ENCODE data around the gene TNRC6A.
"Not testable (repeated sequence)": the region's sequence is repeated elsewhere in the genome, so short reads cannot be mapped to it uniquely, and the experiment has no call there.

The TNRC6A gene

GRCh38 chr16:24761526-24761925 lies 32.1 kb downstream of the TNRC6A start:
- no peak for DNase-seq

- no peak for DNase-seq
These were observed 35.5 kb downstream of the TNRC6A start for GRCh38 chr16:24764916-24765315.

DNA sequence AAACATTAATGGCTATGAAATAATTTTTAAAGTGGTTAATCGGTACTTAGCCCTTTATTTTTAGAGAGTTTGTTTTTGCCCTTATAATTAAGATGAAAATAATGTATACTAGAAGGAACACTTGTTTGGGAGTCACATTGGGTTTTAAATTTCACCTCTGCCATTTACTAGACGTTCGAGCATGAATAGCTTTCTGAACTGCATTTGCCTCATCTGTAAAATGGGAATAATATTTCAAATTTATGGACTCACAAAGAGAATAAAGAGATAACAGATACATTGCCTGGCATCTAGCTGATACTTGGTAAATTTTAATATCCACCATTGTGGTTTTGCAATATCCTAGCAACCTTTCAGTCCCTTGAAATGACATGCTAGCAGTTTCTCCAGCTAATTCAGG lies 36.6 kb downstream of the TNRC6A start:
- DNase-seq = no peak

DNA sequence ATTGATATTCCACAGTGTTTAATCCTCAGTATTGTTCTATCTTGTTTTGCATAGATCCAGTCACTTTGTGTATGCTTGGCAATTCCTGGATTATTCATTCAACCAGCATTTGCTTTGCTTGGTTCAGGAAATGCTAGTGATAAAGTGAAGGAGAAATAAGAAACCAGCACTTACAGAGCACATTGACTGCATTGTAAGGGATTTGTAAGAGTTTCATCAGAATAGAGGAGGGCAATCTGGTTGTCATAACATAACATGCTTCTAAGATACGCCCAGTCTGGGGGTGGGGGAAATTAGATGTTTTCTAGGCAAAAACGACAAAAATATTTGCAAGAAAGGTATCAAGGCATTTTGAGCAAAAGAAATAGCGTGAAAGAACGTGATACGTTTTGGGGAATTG lies 40.4 kb downstream of the TNRC6A start:
- no peak for DNase-seq

DNA sequence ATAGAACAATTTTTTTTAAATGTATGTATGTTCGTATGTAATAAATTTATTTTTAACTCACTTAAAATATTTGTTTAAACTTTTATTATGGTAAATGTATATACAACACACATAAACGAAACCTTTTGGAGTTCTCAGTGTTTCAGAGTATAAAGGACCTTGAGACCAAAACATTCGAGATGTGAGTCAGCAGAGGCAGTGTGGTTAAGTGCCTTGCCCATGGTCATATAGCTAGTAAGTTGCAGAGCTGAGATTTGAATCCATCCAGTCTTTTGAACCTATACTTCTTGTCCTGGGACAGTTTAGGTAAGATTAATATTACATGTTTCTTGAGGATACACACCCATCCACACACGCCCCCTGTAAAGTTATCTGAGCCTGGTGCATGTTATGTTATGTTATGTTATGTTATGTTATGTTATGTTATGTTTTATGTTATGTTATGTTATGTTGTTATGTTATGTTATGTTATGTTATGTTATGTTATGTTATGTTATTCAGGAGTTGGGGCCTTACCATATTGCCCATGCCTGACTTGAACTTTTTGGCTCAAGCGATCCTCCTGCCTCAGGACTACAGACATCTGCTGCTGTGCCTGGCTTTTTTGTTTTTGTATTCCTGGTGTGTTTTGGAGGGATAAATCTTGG lies 41.8 kb downstream of the TNRC6A start:
- no peak for DNase-seq

DNA sequence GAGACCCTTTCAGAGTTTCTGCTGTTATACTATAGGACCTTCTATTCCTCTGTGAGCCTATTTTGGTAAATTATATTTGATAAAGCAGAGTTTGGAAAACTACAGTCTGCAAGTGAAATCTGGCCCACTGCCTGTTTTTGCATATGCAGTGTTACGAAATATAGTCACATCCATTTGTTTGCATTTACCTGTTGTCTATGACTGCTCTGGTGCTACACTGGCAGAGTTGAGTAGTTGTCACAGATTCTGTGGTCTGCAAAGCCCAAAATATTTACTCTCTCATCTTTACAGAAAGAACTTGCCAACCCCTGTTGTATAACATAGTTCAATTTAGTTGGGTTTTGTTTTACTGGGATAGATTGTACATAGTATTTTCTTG lies 42.3 kb downstream of the TNRC6A start:
- no peak for DNase-seq

DNA sequence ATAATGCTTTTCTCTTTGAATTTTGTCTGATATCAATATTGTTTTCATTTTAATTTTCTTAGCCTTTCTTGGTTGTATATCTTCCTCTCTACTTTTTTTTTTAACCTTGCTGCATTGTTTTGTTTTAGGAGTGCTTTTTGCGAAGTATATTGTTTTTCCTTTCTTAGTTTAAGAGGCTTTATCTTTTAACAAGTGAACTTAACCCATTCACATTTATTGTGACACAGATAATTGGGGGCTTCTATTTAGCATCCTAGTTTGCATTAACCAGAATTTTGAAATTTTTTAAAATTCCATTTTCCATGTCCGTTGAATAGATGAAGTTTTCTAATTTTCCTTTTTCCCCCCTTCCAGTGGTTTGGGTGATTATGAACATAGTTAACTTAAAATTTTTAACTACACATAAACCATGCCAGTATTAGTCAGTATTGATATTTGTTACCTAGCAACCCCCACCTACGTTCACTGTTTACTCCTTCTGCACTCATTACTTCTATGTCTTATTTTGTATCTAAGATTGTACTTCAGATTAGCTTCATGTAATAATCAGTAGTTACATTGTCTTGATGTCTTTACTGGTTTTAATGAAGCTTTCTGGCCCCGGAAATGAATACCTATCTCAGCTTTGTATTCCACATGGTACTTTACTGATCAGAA lies 44.4 kb downstream of the TNRC6A start:
- DNase-seq = no peak

GRCh38 chr16:24774510-24774909 lies 45.1 kb downstream of the TNRC6A start:
- DNase-seq = no peak

DNA sequence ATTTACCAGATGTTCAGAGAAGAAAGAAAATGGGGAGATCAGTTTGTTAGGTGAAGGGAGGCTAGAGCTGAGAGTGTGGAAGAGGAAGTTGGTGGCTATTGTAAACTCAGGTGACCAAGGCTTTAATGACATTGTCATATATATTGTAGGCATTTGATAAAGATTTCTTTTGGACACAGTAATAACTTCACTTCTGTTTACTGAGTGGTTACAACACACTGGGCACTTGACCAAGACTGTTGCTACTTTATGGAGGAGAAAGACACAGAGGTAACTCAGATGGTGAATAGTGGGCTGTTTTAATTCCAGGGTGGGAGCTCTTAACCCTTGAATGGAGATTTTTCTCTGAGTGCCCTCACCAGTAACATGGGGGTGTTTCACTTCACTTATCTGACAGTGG lies 46.0 kb downstream of the TNRC6A start:
- no peak for DNase-seq

- DNase-seq = no peak
These were observed 47.2 kb downstream of the TNRC6A start for GRCh38 chr16:24776501-24777220.

- no peak for DNase-seq
These were observed 49.2 kb downstream of the TNRC6A start for GRCh38 chr16:24778671-24779070.

GRCh38 chr16:24781256-24781655 lies 51.8 kb downstream of the TNRC6A start:
- DNase-seq = no peak

DNA sequence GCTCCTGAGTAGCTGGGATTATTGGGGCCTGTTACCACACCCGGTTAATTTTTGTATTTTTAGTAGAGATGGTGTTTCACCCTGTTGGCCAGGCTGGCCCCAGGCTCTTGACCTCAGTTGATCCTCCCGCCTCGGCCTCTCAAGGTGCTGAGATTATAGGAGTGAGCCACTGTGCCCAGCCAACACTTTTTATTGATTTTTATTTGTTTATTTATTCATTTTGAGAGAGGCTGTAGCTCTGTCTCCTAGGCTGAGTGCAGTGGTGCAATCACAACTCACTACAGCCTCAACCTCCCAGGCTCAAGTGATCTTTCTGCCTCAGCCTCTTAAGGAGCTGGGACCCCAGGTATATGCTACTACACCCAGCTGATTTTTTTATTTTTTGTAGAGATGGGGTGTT lies 54.7 kb downstream of the TNRC6A start:
- DNase-seq = no peak

DNA sequence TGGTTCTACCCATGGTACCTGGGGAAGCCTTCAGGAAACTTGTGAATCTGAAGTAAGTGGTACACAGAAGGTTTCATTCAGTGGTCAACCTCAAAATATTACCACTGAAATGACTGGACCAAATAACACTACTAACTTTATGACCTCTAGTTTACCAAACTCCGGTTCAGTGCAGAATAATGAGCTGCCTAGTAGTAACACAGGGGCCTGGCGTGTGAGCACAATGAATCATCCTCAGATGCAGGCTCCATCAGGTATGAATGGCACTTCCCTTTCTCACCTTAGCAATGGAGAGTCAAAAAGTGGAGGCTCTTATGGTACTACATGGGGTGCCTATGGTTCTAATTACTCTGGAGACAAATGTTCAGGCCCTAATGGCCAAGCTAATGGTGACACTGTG lies 60.4 kb downstream of the TNRC6A start:
- no peak for DNase-seq

GRCh38 chr16:24800586-24800985 lies 71.1 kb downstream of the TNRC6A start:
- no peak for DNase-seq

GRCh38 chr16:24801761-24802302 lies 72.4 kb downstream of the TNRC6A start:
- no peak for DNase-seq

GRCh38 chr16:24805484-24805883 lies 76.0 kb downstream of the TNRC6A start:
- no peak for DNase-seq

- DNase-seq = no peak
These were observed 77.8 kb downstream of the TNRC6A start for GRCh38 chr16:24807301-24807700.

DNA sequence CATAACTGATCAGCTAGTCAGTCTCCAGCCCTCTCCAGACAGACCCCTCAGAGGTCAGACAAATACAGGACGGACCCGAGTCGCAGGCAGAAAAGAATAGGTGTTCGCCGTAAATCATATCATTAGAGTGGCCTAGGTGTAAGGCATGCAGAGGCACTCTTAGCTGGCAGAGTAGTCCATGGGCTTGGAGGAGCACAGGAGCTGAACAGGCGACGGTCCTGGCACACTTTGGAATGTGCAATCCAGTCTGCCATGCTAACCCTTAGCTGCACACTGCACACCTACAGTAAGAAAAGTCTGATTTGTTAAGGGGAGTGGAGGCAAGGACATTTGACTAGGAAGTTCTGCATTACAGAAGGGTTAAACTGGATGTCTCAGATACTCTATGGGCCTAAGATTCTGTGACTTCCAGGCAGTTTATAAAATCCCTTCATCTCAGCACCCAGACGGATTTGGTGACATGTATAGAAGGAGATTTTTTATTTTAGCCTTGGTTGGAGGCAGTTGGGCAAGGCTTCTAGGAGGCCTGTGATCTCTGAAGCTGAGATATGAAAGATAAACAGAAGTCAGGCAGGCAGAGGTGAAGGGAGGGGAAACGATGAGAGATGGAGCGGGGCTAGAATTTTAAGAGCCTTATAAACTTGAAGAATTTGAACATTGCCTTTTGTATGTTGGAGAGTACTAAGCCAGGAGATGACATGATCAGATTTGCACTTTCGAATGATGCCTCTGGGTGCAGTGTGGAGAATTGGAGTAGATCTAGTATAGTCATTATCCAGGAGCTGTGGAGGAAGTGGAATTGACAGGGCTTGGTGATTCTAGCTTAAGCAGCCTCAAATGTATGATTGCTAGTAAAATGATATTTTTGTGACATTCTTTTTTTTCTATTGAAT lies 81.7 kb downstream of the TNRC6A start:
- DNase-seq = no peak

DNA sequence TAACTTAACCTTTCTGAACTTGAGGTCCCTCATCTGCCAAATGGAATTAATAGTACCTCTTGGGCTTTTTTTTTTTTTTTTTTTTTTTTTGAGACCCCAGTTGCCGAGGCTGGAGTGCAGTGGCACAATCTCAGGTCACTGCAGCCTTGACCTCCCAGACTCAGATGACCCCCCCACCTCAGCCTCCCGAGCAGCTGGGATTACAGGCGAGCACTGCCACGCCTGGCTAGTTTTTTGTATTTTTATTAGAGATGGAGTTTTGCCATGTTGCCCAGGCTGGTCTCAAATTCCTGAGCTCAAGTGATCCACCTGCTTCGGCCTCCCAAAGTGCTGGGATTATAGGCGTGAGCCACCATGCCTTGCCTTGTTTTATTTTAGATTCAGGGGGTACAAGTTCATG lies 83.4 kb downstream of the TNRC6A start:
- not testable (repeated sequence) for DNase-seq

- no peak for DNase-seq
These were observed 85.6 kb downstream of the TNRC6A start for GRCh38 chr16:24815021-24815420.

DNA sequence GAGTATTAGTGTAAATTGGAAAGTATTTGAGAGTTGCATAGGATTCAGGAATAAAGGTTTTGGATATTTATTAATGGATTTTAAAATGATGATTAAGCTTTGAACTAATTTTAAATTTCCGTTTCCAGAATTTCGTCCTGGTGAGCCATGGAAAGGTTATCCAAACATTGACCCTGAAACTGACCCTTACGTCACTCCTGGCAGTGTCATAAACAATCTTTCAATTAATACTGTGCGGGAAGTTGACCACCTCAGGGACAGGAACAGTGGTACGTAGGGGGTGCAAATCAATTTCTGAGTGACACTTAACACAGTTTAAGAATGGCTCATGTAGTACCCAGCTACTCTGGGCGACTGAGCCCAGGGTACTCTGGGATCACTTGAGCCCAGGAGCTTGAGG lies 87.2 kb downstream of the TNRC6A start:
- no peak for DNase-seq

DNA sequence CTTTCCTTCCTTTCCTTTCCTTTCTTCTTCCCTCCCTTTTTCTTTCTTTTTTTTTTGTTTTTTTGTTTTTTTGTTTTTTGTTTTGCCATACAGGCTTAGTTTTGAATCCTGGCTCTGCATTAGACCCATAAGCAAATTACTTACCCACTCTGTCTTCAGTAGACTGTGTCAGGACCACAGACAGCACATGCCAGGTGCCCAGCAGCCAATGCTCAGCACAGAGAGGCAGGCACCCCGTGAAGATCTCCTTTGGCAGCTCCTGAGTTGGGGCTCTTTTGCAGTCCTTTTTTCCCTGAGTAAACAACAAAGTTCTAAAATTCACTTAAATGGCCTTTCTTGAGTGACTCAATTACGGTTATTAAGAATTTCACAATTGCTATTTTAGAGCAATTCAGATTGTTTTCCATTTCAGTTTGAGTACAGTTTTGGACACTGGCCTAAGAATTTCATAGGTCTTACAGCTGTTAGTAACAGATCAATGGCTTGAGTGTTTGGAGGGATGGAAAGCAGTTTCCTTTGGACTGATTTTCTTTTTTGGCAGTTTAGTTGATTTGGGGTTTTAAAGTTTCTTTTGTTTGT lies 90.1 kb downstream of the TNRC6A start:
- no peak for DNase-seq
